ENCODE measurements around the gene ADAMTS17.

Gene ADAMTS17

DNA sequence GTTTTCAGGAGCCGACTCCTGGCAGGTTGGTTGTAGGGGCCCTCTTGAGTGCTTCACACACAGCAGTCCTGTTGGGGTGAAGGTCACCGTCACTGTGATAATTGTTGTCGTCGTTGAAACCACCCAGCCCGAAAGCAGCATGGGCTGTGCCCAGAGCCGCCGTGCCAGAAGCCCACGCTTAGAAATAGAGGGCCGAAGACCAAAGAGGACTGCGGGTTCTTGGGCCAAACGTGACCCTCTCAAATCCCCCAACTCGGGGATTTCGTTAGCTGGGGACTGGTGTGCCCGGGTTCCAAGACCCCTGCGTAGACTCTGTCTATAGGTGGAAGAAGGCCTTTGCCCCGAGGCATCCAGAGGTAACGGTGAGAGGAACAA lies 7.5 kb upstream of the ADAMTS17 start:
- Histone ChIP-seq H3K9me3 (ENCODE audit: insufficient read depth, low read length) (no peaks in the 10 kb centered on the region; the same call in 1 of the 2 replicates), H3K36me3 (ENCODE audit: insufficient read depth, insufficient read length, low read length) (no peaks in the 10 kb centered on the region), H3K9ac (ENCODE audit: insufficient read length, low read depth) (peak overlapping the region; percentile 86), H3K4me1 (ENCODE audit: insufficient read depth, insufficient read length) (no peaks in the 10 kb centered on the region), H3K4me3 (ENCODE audit: insufficient read length, low read depth) (peak overlapping the region; percentile 87), H3K27me3 (ENCODE audit: insufficient read depth, insufficient read length) (no peaks in the 10 kb centered on the region)
- TF ChIP-seq ZNF274 (IDR thresholded peaks at IDR 0.05; ENCODE audit: low read depth, low read length) (no peak), YY1 (IDR thresholded peaks at IDR 0.05; ENCODE audit: insufficient read depth, insufficient read length) (no peak), SUZ12 (IDR thresholded peaks at IDR 0.05; ENCODE audit: extremely low read depth, insufficient read depth, insufficient read length) (no peak)
- no peak for DNase-seq (ENCODE audit: low read depth, low spot score)

- Histone ChIP-seq H3K4me1 (ENCODE audit: insufficient read depth, insufficient read length) (no peaks in the 10 kb centered on the region), H3K9me3 (ENCODE audit: insufficient read depth, low read length) (no peaks in the 10 kb centered on the region; the same call in 1 of the 2 replicates), H3K36me3 (ENCODE audit: insufficient read depth, insufficient read length, low read length) (no peaks in the 10 kb centered on the region), H3K4me3 (ENCODE audit: insufficient read length, low read depth) (no peak overlapping the region), H3K27me3 (ENCODE audit: insufficient read depth, insufficient read length) (no peaks in the 10 kb centered on the region), H3K9ac (ENCODE audit: insufficient read length, low read depth) (no peak overlapping the region)
- TF ChIP-seq ZNF274 (IDR thresholded peaks at IDR 0.05; ENCODE audit: low read depth, low read length) (no peak), YY1 (IDR thresholded peaks at IDR 0.05; ENCODE audit: insufficient read depth, insufficient read length) (no peak), SUZ12 (IDR thresholded peaks at IDR 0.05; ENCODE audit: extremely low read depth, insufficient read depth, insufficient read length) (no peak)
- no peak for DNase-seq (ENCODE audit: low read depth, low spot score)
Measured at GRCh38 chr15:100348578-100348977, 6.8 kb upstream of the ADAMTS17 start.

DNA sequence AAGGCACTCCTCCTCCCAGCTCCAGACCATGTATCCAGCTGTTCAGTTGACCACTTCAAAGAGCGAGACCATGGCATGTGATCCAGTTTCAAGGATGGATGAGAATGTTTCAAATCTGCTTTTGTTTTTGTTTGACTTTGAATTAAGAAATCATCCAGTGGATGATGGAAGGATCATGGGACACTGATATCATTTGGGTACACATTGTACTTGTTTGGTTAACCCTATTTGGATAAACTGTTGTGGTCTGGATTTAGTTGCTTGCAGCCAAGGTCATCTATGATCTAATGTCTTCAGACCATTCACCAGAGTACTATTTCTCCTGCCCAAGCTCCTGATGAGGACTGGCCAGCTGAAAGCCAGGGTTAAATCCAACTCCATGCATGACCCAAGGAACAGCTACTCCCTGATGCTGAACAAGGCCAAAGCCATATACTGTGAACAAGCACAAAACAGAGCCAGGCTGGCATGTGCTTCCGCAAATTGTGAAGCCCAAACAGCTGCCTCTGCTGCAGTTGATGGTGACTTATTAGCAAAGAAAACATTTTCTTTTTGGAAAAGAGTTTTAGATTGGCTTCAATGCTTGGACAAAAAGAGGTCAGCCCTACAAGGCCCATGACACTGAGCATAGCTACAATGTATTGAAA lies 5.2 kb upstream of the ADAMTS17 start:
- TF ChIP-seq ZNF274 (IDR thresholded peaks at IDR 0.05; ENCODE audit: low read depth, low read length) (no peak), SUZ12 (IDR thresholded peaks at IDR 0.05; ENCODE audit: extremely low read depth, insufficient read depth, insufficient read length) (no peak), YY1 (IDR thresholded peaks at IDR 0.05; ENCODE audit: insufficient read depth, insufficient read length) (no peak)
- Histone ChIP-seq H3K4me3 (ENCODE audit: insufficient read length, low read depth) (no peak overlapping the region), H3K9ac (ENCODE audit: insufficient read length, low read depth) (no peak overlapping the region), H3K36me3 (ENCODE audit: insufficient read depth, insufficient read length, low read length) (no peaks in the 10 kb centered on the region), H3K27me3 (ENCODE audit: insufficient read depth, insufficient read length) (peaks cover 12% of the 10 kb centered on the region), H3K4me1 (ENCODE audit: insufficient read depth, insufficient read length) (no peaks in the 10 kb centered on the region), H3K9me3 (ENCODE audit: insufficient read depth, low read length) (no peaks in the 10 kb centered on the region; the same call in 1 of the 2 replicates)
- DNase-seq (ENCODE audit: low read depth, low spot score): no peak

DNA sequence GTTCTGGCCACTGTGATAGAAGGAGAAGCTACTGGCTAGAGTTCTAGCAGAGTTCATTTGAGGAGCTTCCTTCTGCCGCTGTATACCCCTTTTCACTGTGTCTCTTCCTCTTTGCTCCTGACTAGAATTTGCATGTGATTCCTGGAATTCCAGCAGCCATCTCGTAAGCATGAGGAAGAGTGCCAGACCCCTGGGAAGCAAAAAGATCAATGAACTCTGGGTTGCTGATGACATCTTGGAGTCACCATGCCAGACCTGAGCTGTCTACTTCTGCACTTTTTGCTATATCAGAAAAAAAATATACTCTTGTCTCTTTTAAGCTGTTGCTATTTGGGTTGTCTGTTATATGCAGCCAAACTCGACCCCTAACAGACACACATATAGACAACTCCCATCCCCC lies 3.7 kb upstream of the ADAMTS17 start:
- Histone ChIP-seq H3K9me3 (ENCODE audit: insufficient read depth, low read length) (no peaks in the 10 kb centered on the region; the same call in 1 of the 2 replicates), H3K36me3 (ENCODE audit: insufficient read depth, insufficient read length, low read length) (no peaks in the 10 kb centered on the region), H3K9ac (ENCODE audit: insufficient read length, low read depth) (no peak overlapping the region), H3K4me3 (ENCODE audit: insufficient read length, low read depth) (no peak overlapping the region), H3K27me3 (ENCODE audit: insufficient read depth, insufficient read length) (peaks cover 24% of the 10 kb centered on the region), H3K4me1 (ENCODE audit: insufficient read depth, insufficient read length) (no peaks in the 10 kb centered on the region)
- TF ChIP-seq ZNF274 (IDR thresholded peaks at IDR 0.05; ENCODE audit: low read depth, low read length) (no peak), YY1 (IDR thresholded peaks at IDR 0.05; ENCODE audit: insufficient read depth, insufficient read length) (no peak), SUZ12 (IDR thresholded peaks at IDR 0.05; ENCODE audit: extremely low read depth, insufficient read depth, insufficient read length) (no peak)
- DNase-seq (ENCODE audit: low read depth, low spot score): no peak

- H3K27me3 ChIP-seq (ENCODE audit: insufficient read depth, insufficient read length): peaks cover 33% of the 10 kb centered on the region
- no peak overlapping the region for H3K4me3 ChIP-seq (ENCODE audit: insufficient read length, low read depth)
- no peak for DNase-seq (ENCODE audit: low read depth, low spot score)
- H3K9ac ChIP-seq (ENCODE audit: insufficient read length, low read depth): no peak overlapping the region
- no peaks in the 10 kb centered on the region for H3K36me3 ChIP-seq (ENCODE audit: insufficient read depth, insufficient read length, low read length)
- no peaks in the 10 kb centered on the region for H3K4me1 ChIP-seq (ENCODE audit: insufficient read depth, insufficient read length)
- TF ChIP-seq ZNF274 (IDR thresholded peaks at IDR 0.05; ENCODE audit: low read depth, low read length) (no peak), SUZ12 (IDR thresholded peaks at IDR 0.05; ENCODE audit: extremely low read depth, insufficient read depth, insufficient read length) (no peak), YY1 (IDR thresholded peaks at IDR 0.05; ENCODE audit: insufficient read depth, insufficient read length) (no peak)
- no peaks in the 10 kb centered on the region for H3K9me3 ChIP-seq (ENCODE audit: insufficient read depth, low read length)
Measured at GRCh38 chr15:100343251-100343650, 1.5 kb upstream of the ADAMTS17 start.

DNA sequence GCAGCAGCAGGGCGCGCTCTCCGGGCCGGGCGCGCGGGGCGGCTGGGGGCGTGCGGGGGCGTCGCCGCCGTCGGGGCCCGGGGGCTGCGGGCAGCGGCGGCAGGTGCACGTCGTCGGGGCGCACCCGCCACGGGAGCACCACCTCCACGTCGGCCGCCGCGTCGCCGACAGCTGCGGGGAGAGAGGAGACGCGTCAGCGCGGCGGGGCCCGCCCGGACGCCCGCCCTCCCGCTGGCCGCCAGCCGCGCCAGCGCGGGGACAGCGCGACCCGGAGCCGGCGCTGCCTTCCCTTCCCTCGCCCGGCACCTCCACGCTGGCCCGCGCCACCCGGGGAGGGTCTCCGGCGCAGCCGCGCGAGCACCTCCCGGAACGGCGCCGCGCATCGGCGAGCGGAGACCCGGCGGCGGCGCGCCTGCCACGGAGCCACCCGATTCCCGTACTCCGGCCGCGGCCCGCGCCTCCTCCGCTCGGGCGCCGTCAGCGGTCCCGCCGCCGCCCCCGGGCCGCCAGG lies 481 bp downstream of the ADAMTS17 start:
- no peak for DNase-seq (ENCODE audit: low read depth, low spot score)
- Histone ChIP-seq H3K9me3 (ENCODE audit: insufficient read depth, low read length) (no peaks in the 10 kb centered on the region), H3K9ac (ENCODE audit: insufficient read length, low read depth) (peak overlapping the region; percentile 57), H3K4me3 (ENCODE audit: insufficient read length, low read depth) (peak overlapping the region; percentile 68), H3K36me3 (ENCODE audit: insufficient read depth, insufficient read length, low read length) (no peaks in the 10 kb centered on the region), H3K27me3 (ENCODE audit: insufficient read depth, insufficient read length) (peaks cover 33% of the 10 kb centered on the region), H3K4me1 (ENCODE audit: insufficient read depth, insufficient read length) (peaks cover under 1% of the 10 kb centered on the region)
- TF ChIP-seq YY1 (IDR thresholded peaks at IDR 0.05; ENCODE audit: insufficient read depth, insufficient read length): no peak
- TF ChIP-seq SUZ12 (IDR thresholded peaks at IDR 0.05; ENCODE audit: extremely low read depth, insufficient read depth, insufficient read length): peak; percentile 32

DNA sequence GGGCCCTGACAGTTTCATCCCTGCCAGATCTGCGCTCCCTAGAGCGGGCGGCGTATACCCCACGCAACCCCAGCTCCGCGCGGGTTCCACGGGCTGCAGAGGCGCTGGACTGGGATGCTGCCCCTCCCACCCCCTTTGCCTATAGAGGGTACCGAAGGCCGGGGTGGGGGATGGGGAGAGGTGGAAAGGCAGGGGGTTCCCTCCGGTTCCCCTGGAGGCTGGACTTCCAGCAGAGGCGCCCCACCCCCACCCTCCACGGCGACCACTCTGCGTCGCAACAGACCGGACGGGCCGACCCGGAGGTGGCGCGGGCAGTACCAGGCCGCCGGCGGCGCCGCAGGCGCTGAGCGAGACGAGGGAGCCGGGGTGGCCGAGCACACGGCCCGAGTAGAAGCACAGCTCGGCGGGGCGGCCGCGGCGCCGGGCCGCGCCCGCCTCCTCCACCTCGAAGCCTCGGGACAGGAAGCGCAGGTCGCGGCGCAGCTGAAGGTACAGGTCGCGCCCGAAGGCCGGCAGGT lies 995 bp downstream of the ADAMTS17 start:
- no peak for DNase-seq (ENCODE audit: low read depth, low spot score)
- Histone ChIP-seq H3K27me3 (ENCODE audit: insufficient read depth, insufficient read length) (peaks cover 33% of the 10 kb centered on the region), H3K9ac (ENCODE audit: insufficient read length, low read depth) (no peak overlapping the region), H3K4me1 (ENCODE audit: insufficient read depth, insufficient read length) (peaks cover 5% of the 10 kb centered on the region), H3K4me3 (ENCODE audit: insufficient read length, low read depth) (peak overlapping the region; percentile 68), H3K36me3 (ENCODE audit: insufficient read depth, insufficient read length, low read length) (no peaks in the 10 kb centered on the region), H3K9me3 (ENCODE audit: insufficient read depth, low read length) (no peaks in the 10 kb centered on the region)
- no peak for TF ChIP-seq SUZ12 (IDR thresholded peaks at IDR 0.05; ENCODE audit: extremely low read depth, insufficient read depth, insufficient read length)
- TF ChIP-seq YY1 (IDR thresholded peaks at IDR 0.05; ENCODE audit: insufficient read depth, insufficient read length): no peak
- no peak for TF ChIP-seq ZNF274 (IDR thresholded peaks at IDR 0.05; ENCODE audit: low read depth, low read length)
